ENCODE results near the gene SDHB. TPM values are rescaled to one million over a fixed set of nuclear protein-coding genes. Genes with fewer than 3 reads are reported as not detected.

SDHB gene
- polyA plus RNA-seq, 1 donor (not counting 4 experiments of a cell fraction or from before 2014, with no cell fraction given), result 228 TPM

- H3K9ac ChIP-seq (ENCODE audit: control insufficient read depth, extremely low read depth, insufficient read depth, low read length), result no peak overlapping the region
- H2AFZ ChIP-seq (ENCODE audit: control insufficient read depth, low read length), result no peak overlapping the region
- dilution Hi-C loops (cut with MboI; ENCODE audit: extremely low pct_ligation_motif_present, low sequenced_read_pairs), result no loop called here
- peaks cover 14 to 27% of the 10 kb centered on the region in 2 experiments for H3K36me3 ChIP-seq (ENCODE audit: control insufficient read depth in 2 of 2, extremely low read depth in 1 of 2, insufficient read depth in 2 of 2, low read length in 2 of 2)
- H3K4me3 ChIP-seq (ENCODE audit: control insufficient read depth in 2 of 3, extremely low read depth in 1 of 3, insufficient read depth in 2 of 3, low read depth in 1 of 3, low read length in 3 of 3), result no peak overlapping the region
- no peaks in the 10 kb centered on the region for H3K79me2 ChIP-seq (ENCODE audit: control insufficient read depth, insufficient read depth, low read length)
- no peak for TF ChIP-seq EZH2 (IDR thresholded peaks at IDR 0.05; ENCODE audit: low read length)
- no peak for TF ChIP-seq CTCF (optimal IDR thresholded peaks at IDR 0.05 in 1 of 3, IDR thresholded peaks at IDR 0.05 in 1 of 3, conservative IDR thresholded peaks at IDR 0.05 in 1 of 3; ENCODE audit: extremely low read depth in 1 of 3, insufficient read depth in 2 of 3, low read length in 3 of 3)
- H3K9me1 ChIP-seq (ENCODE audit: control insufficient read depth, extremely low read depth, insufficient read depth, low read length), result no peaks in the 10 kb centered on the region
- H3K9me3 ChIP-seq (ENCODE audit: control insufficient read depth, low read depth, low read length), result no peaks in the 10 kb centered on the region
- no peak overlapping the region for H3K4me2 ChIP-seq (ENCODE audit: control insufficient read depth, extremely low read depth, insufficient read depth, low read depth, low read length)
- H3K27ac ChIP-seq (ENCODE audit: control insufficient read depth, insufficient read depth, low read length), result no peak overlapping the region
- H3K4me1 ChIP-seq (ENCODE audit: control insufficient read depth, extremely low read depth, insufficient read depth, low read length), result peaks cover 5% of the 10 kb centered on the region
- FAIRE-seq (no peak), DNase-seq (ENCODE audit: low read depth, low spot score) (no peak)
- no peaks in the 10 kb centered on the region for H4K20me1 ChIP-seq (ENCODE audit: control insufficient read depth, extremely low read depth, insufficient read depth, low read length)
- no peaks in the 10 kb centered on the region for H3K27me3 ChIP-seq (ENCODE audit: control insufficient read depth, extremely low read depth, insufficient read depth, low read length)
Observed at GRCh38 chr1:16992102-16992501, 61.7 kb downstream of the SDHB start.

- no peak for DNase-seq (ENCODE audit: low read depth, low spot score)
- no peak overlapping the region for H2AFZ ChIP-seq (ENCODE audit: control insufficient read depth, low read length)
- dilution Hi-C loops (cut with MboI; ENCODE audit: extremely low pct_ligation_motif_present, low sequenced_read_pairs), result no loop called here
- H3K27me3 ChIP-seq (ENCODE audit: control insufficient read depth, extremely low read depth, insufficient read depth, low read length), result no peaks in the 10 kb centered on the region
- H3K79me2 ChIP-seq (ENCODE audit: control insufficient read depth, insufficient read depth, low read length), result no peaks in the 10 kb centered on the region
- no peaks in the 10 kb centered on the region for H3K9me3 ChIP-seq (ENCODE audit: control insufficient read depth, low read depth, low read length)
- H3K4me3 ChIP-seq (ENCODE audit: control insufficient read depth in 2 of 3, extremely low read depth in 1 of 3, insufficient read depth in 2 of 3, low read depth in 1 of 3, low read length in 3 of 3), result no peak overlapping the region
- no peak for FAIRE-seq
- no peak for TF ChIP-seq CTCF (optimal IDR thresholded peaks at IDR 0.05 in 1 of 3, IDR thresholded peaks at IDR 0.05 in 1 of 3, conservative IDR thresholded peaks at IDR 0.05 in 1 of 3; ENCODE audit: extremely low read depth in 1 of 3, insufficient read depth in 2 of 3, low read length in 3 of 3)
- TF ChIP-seq EZH2 (IDR thresholded peaks at IDR 0.05; ENCODE audit: low read length), result no peak
- no peaks in the 10 kb centered on the region for H4K20me1 ChIP-seq (ENCODE audit: control insufficient read depth, extremely low read depth, insufficient read depth, low read length)
- H3K27ac ChIP-seq (ENCODE audit: control insufficient read depth, insufficient read depth, low read length), result no peak overlapping the region
- H3K36me3 ChIP-seq (ENCODE audit: control insufficient read depth in 2 of 2, extremely low read depth in 1 of 2, insufficient read depth in 2 of 2, low read length in 2 of 2), result peaks cover 14 to 26% of the 10 kb centered on the region in 2 experiments
- no peaks in the 10 kb centered on the region for H3K9me1 ChIP-seq (ENCODE audit: control insufficient read depth, extremely low read depth, insufficient read depth, low read length)
- H3K4me2 ChIP-seq (ENCODE audit: control insufficient read depth, extremely low read depth, insufficient read depth, low read depth, low read length), result no peak overlapping the region
- H3K4me1 ChIP-seq (ENCODE audit: control insufficient read depth, extremely low read depth, insufficient read depth, low read length), result peaks cover 5% of the 10 kb centered on the region
- H3K9ac ChIP-seq (ENCODE audit: control insufficient read depth, extremely low read depth, insufficient read depth, low read length), result no peak overlapping the region
Observed at GRCh38 chr1:16991571-16991970, 62.3 kb downstream of the SDHB start.

Measured in keratinocyte (primary cell).